Psoas muscle (tissue), 8 donors: ENCODE measurements around the gene ESRRA. TPM values are rescaled to one million over a fixed set of nuclear protein-coding genes. Genes with fewer than 3 reads are reported as not detected.

ENCODE experiments used
- ATAC-seq, 4 donors: fragments of 200-7000 bp; cut with Tn5 transposase; one replicate each; pipeline ENCODE4 v1.9.1; 2020; ENCODE audit warnings: moderate library complexity in 3 of 4, mild to moderate bottlenecking in 2 of 4
- DNase-seq, 2 donors: peaks; one replicate each; pipeline ENCODE4 v3.0.0-alpha.2; 2020
- H3K27ac ChIP-seq: fragments of 200-600 bp; one replicate; pipeline ENCODE4 v1.8.0; 2022
- H3K27me3 ChIP-seq, 3 donors: fragments of 200-600 bp in 1 of 3; one replicate each; pipeline versions ENCODE4 v1.6.1 to v1.8.0; 2013 to 2022; ENCODE audit warnings: low read length in 2 of 3, mild to moderate bottlenecking in 2 of 3, moderate library complexity in 1 of 3; ENCODE audit not compliant: insufficient read depth in 3 of 3
- H3K36me3 ChIP-seq, 2 donors: fragments of 200-600 bp in 1 of 2; one replicate each; pipeline versions ENCODE4 v1.6.1 to v1.8.0; 2013 to 2022; ENCODE audit warnings: low read depth in 1 of 2, mild to moderate bottlenecking in 1 of 2, moderate library complexity in 1 of 2; ENCODE audit not compliant: insufficient read depth in 1 of 2
- H3K4me1 ChIP-seq: fragments of 200-600 bp; one replicate; pipeline ENCODE4 v1.8.0; 2022
- H3K4me3 ChIP-seq: fragments of 200-600 bp; one replicate; pipeline ENCODE4 v1.8.0; 2022; ENCODE audit warnings: mild to moderate bottlenecking
- H3K9me3 ChIP-seq: fragments of 200-600 bp; one replicate; pipeline ENCODE4 v1.8.0; 2022
- WGBS, 3 donors: extraction: QIAGEN DNeasy Blood & Tissue Kit; methylation state at CpG; one replicate each; pipeline versions ENCODE4 v1.1.6 to v1.1.7; 2013; 5-methylcytosine and 5-hydroxymethylcytosine counted together
- intact Hi-C, 2 donors: fragments of 100-400 bp; cut with DNase I; formaldehyde crosslinking; loops; one replicate each; pipeline versions ENCODE4 v1.11.0 to v1.14.2; 2022
- polyA plus RNA-seq, 3 donors: library from polyadenylated mRNA; stranded (reverse); fragments of 200-250 nt; gene quantifications; one replicate each; pipeline ENCODE4 v1.2.3, GENCODE V29; 2013
- total RNA-seq, 4 donors: library from RNA; stranded (reverse); fragmentation: NEBNext Ultra II Directional in 2 of 4; extraction: Animal tissue kit (Norgen Biotek cat#: 25700) in 2 of 4; gene quantifications; one replicate each; pipeline versions ENCODE4 v1.2.1 to v1.2.4, GENCODE V29; 2021 to 2023
- TF ChIP-seq, protein P1 (sequence below): fragments of 200-600 bp; IDR thresholded peaks from one replicate; pipeline ENCODE4 v1.8.0; 2022; ENCODE audit warnings: antibody characterized with exemption
- donor health status: healthy with polysubstance abuse.
- donor health status: DM: no; HTN: no; CAD: no; lungs with moderate emphysema.
- donor health status: Bipolar disorder and iron deficiency.
- donor health status: healthy.
- donor health status: DM: yes; HTN: yes; CAD: no.
- donor health status: DM: no; HTN: no; CAD: no.
- donor health status: DM: no; HTN: no; CAD: no.
- donor health status: DM: yes; HTN: yes; CAD: no.

Gene ESRRA
- total and polyA plus RNA-seq, 7 donors: 104 to 362 (median 261) TPM

DNA sequence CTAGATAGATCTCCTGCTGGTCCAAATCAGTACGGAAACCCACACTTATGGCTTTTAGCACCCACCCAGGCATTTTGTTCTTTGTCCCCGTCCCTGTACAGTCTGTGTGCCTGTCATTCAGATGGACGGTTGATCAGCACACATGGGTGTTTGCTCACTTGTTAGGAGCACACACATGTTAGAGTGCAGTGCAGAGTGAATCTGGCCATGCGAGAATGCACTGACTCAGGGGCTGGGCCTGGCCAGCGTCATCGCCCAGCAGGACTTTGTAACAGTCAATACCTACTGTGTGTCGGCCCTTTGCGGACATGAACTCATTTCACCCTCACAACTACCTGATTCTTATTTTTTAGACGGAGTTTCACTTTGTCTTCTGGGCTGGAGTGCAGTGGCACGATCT lies 57.0 kb downstream of the ESRRA start:
- no peak overlapping the region for H3K4me3 ChIP-seq
- TF ChIP-seq, protein P1, sequence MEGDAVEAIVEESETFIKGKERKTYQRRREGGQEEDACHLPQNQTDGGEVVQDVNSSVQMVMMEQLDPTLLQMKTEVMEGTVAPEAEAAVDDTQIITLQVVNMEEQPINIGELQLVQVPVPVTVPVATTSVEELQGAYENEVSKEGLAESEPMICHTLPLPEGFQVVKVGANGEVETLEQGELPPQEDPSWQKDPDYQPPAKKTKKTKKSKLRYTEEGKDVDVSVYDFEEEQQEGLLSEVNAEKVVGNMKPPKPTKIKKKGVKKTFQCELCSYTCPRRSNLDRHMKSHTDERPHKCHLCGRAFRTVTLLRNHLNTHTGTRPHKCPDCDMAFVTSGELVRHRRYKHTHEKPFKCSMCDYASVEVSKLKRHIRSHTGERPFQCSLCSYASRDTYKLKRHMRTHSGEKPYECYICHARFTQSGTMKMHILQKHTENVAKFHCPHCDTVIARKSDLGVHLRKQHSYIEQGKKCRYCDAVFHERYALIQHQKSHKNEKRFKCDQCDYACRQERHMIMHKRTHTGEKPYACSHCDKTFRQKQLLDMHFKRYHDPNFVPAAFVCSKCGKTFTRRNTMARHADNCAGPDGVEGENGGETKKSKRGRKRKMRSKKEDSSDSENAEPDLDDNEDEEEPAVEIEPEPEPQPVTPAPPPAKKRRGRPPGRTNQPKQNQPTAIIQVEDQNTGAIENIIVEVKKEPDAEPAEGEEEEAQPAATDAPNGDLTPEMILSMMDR: no peak
- no peak overlapping the region for H3K27ac ChIP-seq
- H3K27me3 ChIP-seq: no peaks in the 10 kb centered on the region
- WGBS, 3 donors: 94 to 95% (median 95%) methylated on average over 10 of the region's 10 CpGs
- ATAC-seq (no peak), DNase-seq (no peak)
- no peaks in the 10 kb centered on the region for H3K9me3 ChIP-seq
- intact Hi-C loops: no loop called here
- peaks cover 6% of the 10 kb centered on the region for H3K4me1 ChIP-seq
- peaks cover 4 to 68% of the 10 kb centered on the region in 2 donors for H3K36me3 ChIP-seq

DNA sequence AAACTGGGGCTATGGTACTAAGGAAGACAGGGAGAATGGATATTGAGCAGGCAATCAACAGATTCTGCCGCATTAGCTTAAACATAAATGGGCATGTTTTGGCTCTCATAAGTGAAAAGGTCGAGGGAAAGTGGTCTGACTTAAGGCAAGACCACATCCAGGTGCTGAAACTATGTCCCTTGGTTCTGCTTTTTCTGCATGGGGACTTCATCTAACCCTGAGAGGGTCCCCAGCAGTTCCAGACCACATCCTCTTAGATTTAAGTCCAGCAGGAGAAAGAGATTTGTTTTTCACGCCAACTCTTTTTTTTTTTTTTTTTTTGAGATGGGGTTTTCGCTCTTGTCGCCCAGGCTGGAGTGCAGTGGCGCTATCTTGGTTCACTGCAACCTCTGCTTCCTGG lies 59.1 kb downstream of the ESRRA start:
- intact Hi-C loops: no loop called here
- H3K27ac ChIP-seq: no peak overlapping the region
- ATAC-seq (no peak), DNase-seq (no peak)
- no peaks in the 10 kb centered on the region for H3K9me3 ChIP-seq
- no peaks in the 10 kb centered on the region for H3K4me1 ChIP-seq
- peaks cover 4 to 88% of the 10 kb centered on the region in 2 donors for H3K36me3 ChIP-seq
- TF ChIP-seq, protein P1: no peak
- H3K27me3 ChIP-seq: no peaks in the 10 kb centered on the region
- WGBS, 3 donors: 94 to 98% (median 95%) methylated on average over 6 of the region's 6 CpGs
- H3K4me3 ChIP-seq: no peak overlapping the region

DNA sequence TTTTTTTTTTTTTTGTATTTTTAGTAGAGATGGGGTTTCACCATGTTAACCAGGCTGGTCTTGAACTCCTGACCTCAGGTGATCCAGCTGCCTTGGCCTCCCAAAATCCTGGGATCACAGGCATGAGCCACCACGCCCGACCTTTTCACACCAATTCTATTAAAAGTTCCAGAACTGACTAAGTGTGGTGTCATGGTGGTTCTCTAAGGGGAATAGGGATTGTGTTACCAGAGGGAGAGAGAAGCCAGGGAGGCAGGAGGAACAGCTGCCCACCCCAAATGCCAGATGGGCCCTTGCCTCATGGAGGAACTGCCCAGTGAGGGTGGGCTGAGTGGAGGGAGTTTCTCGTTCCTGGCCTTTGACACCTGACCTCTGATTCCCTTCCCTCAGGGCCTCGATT lies 59.6 kb downstream of the ESRRA start:
- no peaks in the 10 kb centered on the region for H3K9me3 ChIP-seq
- TF ChIP-seq, protein P1: no peak
- 55 to 74% (median 70%) methylated on average over 4 of the region's 4 CpGs for WGBS, 3 donors
- H3K4me3 ChIP-seq: no peak overlapping the region
- H3K36me3 ChIP-seq: peaks cover 4 to 92% of the 10 kb centered on the region in 2 donors
- ATAC-seq (no peak), DNase-seq (no peak)
- no peaks in the 10 kb centered on the region for H3K27me3 ChIP-seq
- no peak overlapping the region for H3K27ac ChIP-seq
- intact Hi-C loops: no loop called here
- no peaks in the 10 kb centered on the region for H3K4me1 ChIP-seq

Other genes with a start within 250 kb of the ESRRA start
- 100 to 1,000 TPM; 151 to 206 (median 182) TPM for gene MACROD1, start 139.4 kb upstream of the ESRRA start, total RNA-seq
- gene MACROD1, start 139.4 kb upstream of the ESRRA start, polyA plus RNA-seq: 100 to 1,000 TPM; 147 to 281 (median 177) TPM
- gene STIP1, start 119.4 kb upstream of the ESRRA start, total RNA-seq: 100 to 1,000 TPM; 124 to 194 (median 162) TPM
- 100 to 1,000 TPM; 158 to 207 (median 205) TPM for gene STIP1, start 119.4 kb upstream of the ESRRA start, polyA plus RNA-seq
- 10 to 100 TPM in 1 of 4 donors, 1 to 10 TPM in 3; 6.7 to 11.7 (median 8.4) TPM for gene FERMT3, start 98.8 kb upstream of the ESRRA start, total RNA-seq
- gene FERMT3, start 98.8 kb upstream of the ESRRA start, polyA plus RNA-seq: 1 to 10 TPM; 2.5 to 4.3 (median 3.0) TPM
- gene TRPT1, start 79.3 kb upstream of the ESRRA start, total RNA-seq: 100 to 1,000 TPM in 1 of 4 donors, 10 to 100 TPM in 3; 49.6 to 131 (median 92.5) TPM
- 100 to 1,000 TPM in 2 of 3 donors, 10 to 100 TPM in 1; 88.9 to 109 (median 103) TPM for gene TRPT1, start 79.3 kb upstream of the ESRRA start, polyA plus RNA-seq
- 10 to 100 TPM; 39.6 to 59.3 (median 49.6) TPM for gene NUDT22, start 79.2 kb upstream of the ESRRA start, total RNA-seq
- gene NUDT22, start 79.2 kb upstream of the ESRRA start, polyA plus RNA-seq: 10 to 100 TPM; 31.6 to 56.0 (median 43.0) TPM
- gene DNAJC4, start 75.0 kb upstream of the ESRRA start, total RNA-seq: 10 to 100 TPM; 22.9 to 45.8 (median 30.5) TPM
- gene DNAJC4, start 75.0 kb upstream of the ESRRA start, polyA plus RNA-seq: 10 to 100 TPM; 29.3 to 39.7 (median 29.6) TPM
- 100 to 1,000 TPM in 2 of 4 donors, 10 to 100 TPM in 2; 77.0 to 125 (median 103) TPM for gene VEGFB, start 70.9 kb upstream of the ESRRA start, total RNA-seq
- 100 to 1,000 TPM in 1 of 3 donors, 10 to 100 TPM in 2; 80.4 to 104 (median 100.0) TPM for gene VEGFB, start 70.9 kb upstream of the ESRRA start, polyA plus RNA-seq
- gene FKBP2, start 64.4 kb upstream of the ESRRA start, total RNA-seq: 10 to 100 TPM; 17.8 to 26.6 (median 22.3) TPM
- 100 to 1,000 TPM in 1 of 3 donors, 10 to 100 TPM in 2; 45.4 to 228 (median 85.1) TPM for gene FKBP2, start 64.4 kb upstream of the ESRRA start, polyA plus RNA-seq
- 100 to 1,000 TPM; 129 to 395 (median 209) TPM for gene PPP1R14B, start 58.6 kb upstream of the ESRRA start, total RNA-seq
- 100 to 1,000 TPM; 206 to 522 (median 236) TPM for gene PPP1R14B, start 58.6 kb upstream of the ESRRA start, polyA plus RNA-seq
- gene PLCB3, start 54.0 kb upstream of the ESRRA start, total RNA-seq: 10 to 100 TPM in 1 of 4 donors, 1 to 10 TPM in 3; 5.9 to 10.4 (median 8.2) TPM
- gene PLCB3, start 54.0 kb upstream of the ESRRA start, polyA plus RNA-seq: 1 to 10 TPM; 3.8 to 4.7 (median 4.6) TPM
- gene BAD, start 20.9 kb upstream of the ESRRA start, total RNA-seq: 10 to 100 TPM; 29.8 to 32.6 (median 30.4) TPM
- gene BAD, start 20.9 kb upstream of the ESRRA start, polyA plus RNA-seq: 100 to 1,000 TPM in 1 of 3 donors, 10 to 100 TPM in 2; 27.7 to 135 (median 69.1) TPM
- 10 to 100 TPM; 13.8 to 20.7 (median 17.6) TPM for gene GPR137, start 19.7 kb upstream of the ESRRA start, total RNA-seq
- 10 to 100 TPM; 14.2 to 49.9 (median 17.7) TPM for gene GPR137, start 19.7 kb upstream of the ESRRA start, polyA plus RNA-seq
- not detected for gene KCNK4, start 14.2 kb upstream of the ESRRA start, total RNA-seq
- not detected for gene KCNK4, start 14.2 kb upstream of the ESRRA start, polyA plus RNA-seq
- not detected for gene CATSPERZ, start 5.2 kb upstream of the ESRRA start, total RNA-seq
- gene CATSPERZ, start 5.2 kb upstream of the ESRRA start, polyA plus RNA-seq: under 1 TPM in 1 of 3 donors, not detected in 2; 0.05 TPM
- 100 to 1,000 TPM in 1 of 4 donors, 10 to 100 TPM in 3; 78.1 to 135 (median 88.0) TPM for gene TRMT112, start 12.0 kb downstream of the ESRRA start, total RNA-seq
- 100 to 1,000 TPM; 125 to 311 (median 190) TPM for gene TRMT112, start 12.0 kb downstream of the ESRRA start, polyA plus RNA-seq
- gene PRDX5, start 12.6 kb downstream of the ESRRA start, total RNA-seq: 100 to 1,000 TPM; 122 to 178 (median 156) TPM
- 100 to 1,000 TPM; 304 to 323 (median 321) TPM for gene PRDX5, start 12.6 kb downstream of the ESRRA start, polyA plus RNA-seq
- 1 to 10 TPM; 1.4 to 2.9 (median 2.2) TPM for gene CCDC88B, start 34.7 kb downstream of the ESRRA start, total RNA-seq
- gene CCDC88B, start 34.7 kb downstream of the ESRRA start, polyA plus RNA-seq: 1 to 10 TPM; 2.5 to 3.6 (median 3.2) TPM
- gene RPS6KA4, start 53.6 kb downstream of the ESRRA start, total RNA-seq: 10 to 100 TPM in 3 of 4 donors, 1 to 10 TPM in 1; 9.5 to 15.9 (median 13.6) TPM
- gene RPS6KA4, start 53.6 kb downstream of the ESRRA start, polyA plus RNA-seq: 10 to 100 TPM; 11.5 to 13.8 (median 13.1) TPM